ENCODE data around the gene LRRC75B. TPM values are rescaled to one million over a fixed set of nuclear protein-coding genes. Genes with fewer than 3 reads are reported as not detected.

Gene LRRC75B
- total and polyA plus RNA-seq, 9 of the 15 experiments (the other 6 are each of a cell fraction or from before 2014, with no cell fraction given) = 0.10 to 2.8 (median 1.0) TPM; not detected in 1

DNA sequence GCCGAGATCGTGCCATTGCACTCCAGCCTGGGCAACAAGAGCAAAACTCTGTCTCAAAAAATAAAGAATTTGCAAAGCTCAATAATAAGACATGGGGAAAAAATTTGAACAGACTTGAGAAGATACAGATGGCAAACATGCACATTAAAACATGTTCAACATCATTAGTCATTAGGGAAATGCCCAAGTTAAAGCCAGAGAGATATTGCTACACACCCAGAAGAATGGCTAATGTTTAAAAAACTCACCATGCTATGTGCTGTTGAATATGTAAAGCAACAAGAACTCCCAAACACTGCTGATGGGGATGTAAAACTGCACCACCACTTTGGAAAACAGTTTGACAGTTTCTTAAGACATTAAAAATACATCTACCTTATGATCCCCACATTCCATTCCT is 12.6 kb downstream of the LRRC75B start (continued):
- TF ChIP-seq NFIX (CRISPR knock-in tag; IDR thresholded peaks at IDR 0.05; ENCODE audit: low read depth) (no peak), ZNF354B (CRISPR knock-in tag; IDR thresholded peaks at IDR 0.05) (no peak)
- TF ChIP-seq, protein P1, sequence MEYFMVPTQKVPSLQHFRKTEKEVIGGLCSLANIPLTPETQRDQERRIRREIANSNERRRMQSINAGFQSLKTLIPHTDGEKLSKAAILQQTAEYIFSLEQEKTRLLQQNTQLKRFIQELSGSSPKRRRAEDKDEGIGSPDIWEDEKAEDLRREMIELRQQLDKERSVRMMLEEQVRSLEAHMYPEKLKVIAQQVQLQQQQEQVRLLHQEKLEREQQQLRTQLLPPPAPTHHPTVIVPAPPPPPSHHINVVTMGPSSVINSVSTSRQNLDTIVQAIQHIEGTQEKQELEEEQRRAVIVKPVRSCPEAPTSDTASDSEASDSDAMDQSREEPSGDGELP (CRISPR knock-in tag; IDR thresholded peaks at IDR 0.05; ENCODE audit: borderline replicate concordance) = no peak

DNA sequence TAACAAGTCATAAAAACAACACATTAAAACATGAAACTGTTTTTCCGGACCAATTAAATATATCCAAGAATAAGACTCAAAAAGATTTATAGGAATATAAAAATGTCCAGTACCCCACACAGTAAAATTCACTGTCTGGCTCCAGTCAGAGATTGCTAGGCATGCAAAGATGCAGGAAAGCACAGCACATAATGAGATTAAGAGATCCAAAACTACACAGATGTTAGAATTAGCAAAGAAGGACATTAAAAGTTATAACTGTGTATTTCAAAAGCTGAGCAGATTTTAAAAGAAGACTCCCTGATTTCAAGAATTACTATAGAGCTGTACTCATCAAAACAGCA is 13.6 kb downstream of the LRRC75B start:
- WGBS (ENCODE audit: insufficient coverage, low coverage, missing lambda C conversion rate) = 78% methylated on average over 1 of the region's 1 CpG
- BruUV-seq (replicated peaks) = no TSS peak
- TF ChIP-seq CHCHD3 (CRISPR knock-in tag; IDR thresholded peaks at IDR 0.05) (no peak), ZNF717 (CRISPR knock-in tag; IDR thresholded peaks at IDR 0.05) (no peak), SNIP1 (IDR thresholded peaks at IDR 0.05; ENCODE audit: low read depth) (no peak), CBX3 (IDR thresholded peaks at IDR 0.05; ENCODE audit: borderline replicate concordance in 1 of 2, low read length in 2 of 2) (no peak), NCOA2 (IDR thresholded peaks at IDR 0.05; ENCODE audit: partially characterized antibody in 2 of 2) (no peak)
- TF ChIP-seq, protein P2, sequence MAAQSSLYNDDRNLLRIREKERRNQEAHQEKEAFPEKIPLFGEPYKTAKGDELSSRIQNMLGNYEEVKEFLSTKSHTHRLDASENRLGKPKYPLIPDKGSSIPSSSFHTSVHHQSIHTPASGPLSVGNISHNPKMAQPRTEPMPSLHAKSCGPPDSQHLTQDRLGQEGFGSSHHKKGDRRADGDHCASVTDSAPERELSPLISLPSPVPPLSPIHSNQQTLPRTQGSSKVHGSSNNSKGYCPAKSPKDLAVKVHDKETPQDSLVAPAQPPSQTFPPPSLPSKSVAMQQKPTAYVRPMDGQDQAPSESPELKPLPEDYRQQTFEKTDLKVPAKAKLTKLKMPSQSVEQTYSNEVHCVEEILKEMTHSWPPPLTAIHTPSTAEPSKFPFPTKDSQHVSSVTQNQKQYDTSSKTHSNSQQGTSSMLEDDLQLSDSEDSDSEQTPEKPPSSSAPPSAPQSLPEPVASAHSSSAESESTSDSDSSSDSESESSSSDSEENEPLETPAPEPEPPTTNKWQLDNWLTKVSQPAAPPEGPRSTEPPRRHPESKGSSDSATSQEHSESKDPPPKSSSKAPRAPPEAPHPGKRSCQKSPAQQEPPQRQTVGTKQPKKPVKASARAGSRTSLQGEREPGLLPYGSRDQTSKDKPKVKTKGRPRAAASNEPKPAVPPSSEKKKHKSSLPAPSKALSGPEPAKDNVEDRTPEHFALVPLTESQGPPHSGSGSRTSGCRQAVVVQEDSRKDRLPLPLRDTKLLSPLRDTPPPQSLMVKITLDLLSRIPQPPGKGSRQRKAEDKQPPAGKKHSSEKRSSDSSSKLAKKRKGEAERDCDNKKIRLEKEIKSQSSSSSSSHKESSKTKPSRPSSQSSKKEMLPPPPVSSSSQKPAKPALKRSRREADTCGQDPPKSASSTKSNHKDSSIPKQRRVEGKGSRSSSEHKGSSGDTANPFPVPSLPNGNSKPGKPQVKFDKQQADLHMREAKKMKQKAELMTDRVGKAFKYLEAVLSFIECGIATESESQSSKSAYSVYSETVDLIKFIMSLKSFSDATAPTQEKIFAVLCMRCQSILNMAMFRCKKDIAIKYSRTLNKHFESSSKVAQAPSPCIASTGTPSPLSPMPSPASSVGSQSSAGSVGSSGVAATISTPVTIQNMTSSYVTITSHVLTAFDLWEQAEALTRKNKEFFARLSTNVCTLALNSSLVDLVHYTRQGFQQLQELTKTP (IDR thresholded peaks at IDR 0.05; ENCODE audit: low read depth in 1 of 2, partially characterized antibody in 2 of 2) = no peak
- H2AFZ ChIP-seq (ENCODE audit: low read depth, low read length) = no peak overlapping the region
- no peak overlapping the region for H3K4me2 ChIP-seq (ENCODE audit: insufficient read depth, low read length)
- DNase-seq (ENCODE audit: extremely low read depth in 1 of 4, low spot score in 3 of 4) = no peak
- ATAC-seq = no peak
- POLR2A ChIA-PET = interaction anchor here (1.6 kb wide), 1 partner anchor 27 kb away, joined by 4 read pairs; no protein-coding TSS in a partner anchor
- H3K27me3 ChIP-seq (ENCODE audit: control insufficient read depth in 2 of 2, insufficient read depth in 2 of 2, low read length in 2 of 2) = no peaks in the 10 kb centered on the region
- intact Hi-C loops (cut with micrococcal nuclease) = no loop called here
- no peaks in the 10 kb centered on the region for H3K79me2 ChIP-seq (ENCODE audit: control insufficient read depth, insufficient read depth, low read length)
- CTCF ChIA-PET (ENCODE audit: low intra/inter-chr PET ratio) = no interaction called here
- H3K4me3 ChIP-seq = no peak overlapping the region
- no peaks in the 10 kb centered on the region for H3K9me3 ChIP-seq (replicated peaks; ENCODE audit: control insufficient read depth, insufficient read depth, low read depth, low read length)
- in situ Hi-C loops (cut with MboI) = no loop called here
- no peaks in the 10 kb centered on the region for H3K9me1 ChIP-seq (ENCODE audit: control insufficient read depth, insufficient read depth, low read length)
- no peak overlapping the region for H3K27ac ChIP-seq (ENCODE audit: extremely low read depth, low read depth, low read length)
- H3K9ac ChIP-seq (ENCODE audit: insufficient read depth in 1 of 2, low read depth in 2 of 2, low read length in 2 of 2) = no peak overlapping the region
- FAIRE-seq = no peak
- H4K20me1 ChIP-seq (replicated peaks; ENCODE audit: control insufficient read depth, insufficient read depth, low read length) = no peaks in the 10 kb centered on the region
- H3K4me1 ChIP-seq (replicated peaks in 1 of 2; ENCODE audit: control insufficient read depth in 2 of 2, insufficient read depth in 2 of 2, low read length in 2 of 2) = peaks cover 0 to 5% of the 10 kb centered on the region in 2 experiments; a peak in 2 of 5 replicates
- H3K36me3 ChIP-seq (ENCODE audit: control insufficient read depth, insufficient read depth, low read length) = peaks cover 6% of the 10 kb centered on the region; the same call in 2 of the 3 replicates
